HuH-7.5 (cell line): ENCODE results near the gene RAB35.

Experiments used
- DNase-seq: peaks from one replicate; pipeline ENCODE4 v3.0.0; 2011; ENCODE audit warnings: low spot score

The RAB35 gene

GRCh38 chr12:120132863-120133385 is 16.4 kb upstream of the RAB35 start:
- DNase-seq = no peak

DNA sequence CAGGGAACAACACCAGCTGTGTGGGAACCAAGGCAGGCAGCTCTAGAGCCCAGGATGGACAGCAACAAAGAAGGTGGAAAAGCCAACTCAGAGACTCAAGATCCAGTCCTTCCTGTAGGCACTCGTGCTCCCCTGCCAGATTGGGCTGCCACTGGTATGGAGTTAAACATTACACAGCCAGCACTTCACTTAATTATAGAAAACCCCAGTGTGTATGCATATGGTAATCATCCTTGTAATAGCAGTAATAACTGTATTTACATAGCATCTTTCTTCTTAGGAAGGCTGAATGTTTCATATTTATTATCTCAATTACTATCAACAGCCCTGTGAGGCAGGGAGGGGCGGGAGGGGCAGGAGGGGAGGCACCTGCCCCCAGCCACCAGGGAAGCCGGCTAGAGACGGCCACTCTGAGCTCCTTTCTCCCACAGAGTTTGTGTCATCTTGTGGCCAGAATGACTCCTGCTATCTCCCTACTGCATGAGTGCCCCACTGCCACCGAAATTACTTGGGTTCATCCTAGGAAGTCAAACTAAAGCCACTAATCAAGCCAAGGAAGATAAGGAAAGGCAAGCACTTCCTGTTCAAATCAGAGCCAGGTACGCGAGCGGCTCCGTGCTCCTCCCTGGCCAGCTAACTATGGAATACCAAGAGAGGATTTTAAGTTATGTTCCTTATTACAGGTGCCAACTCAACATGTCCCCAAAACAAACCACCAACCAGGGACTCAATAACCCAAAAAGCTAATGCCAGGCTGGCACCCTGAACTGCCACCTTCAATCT is 15.7 kb upstream of the RAB35 start:
- no peak for DNase-seq

DNA sequence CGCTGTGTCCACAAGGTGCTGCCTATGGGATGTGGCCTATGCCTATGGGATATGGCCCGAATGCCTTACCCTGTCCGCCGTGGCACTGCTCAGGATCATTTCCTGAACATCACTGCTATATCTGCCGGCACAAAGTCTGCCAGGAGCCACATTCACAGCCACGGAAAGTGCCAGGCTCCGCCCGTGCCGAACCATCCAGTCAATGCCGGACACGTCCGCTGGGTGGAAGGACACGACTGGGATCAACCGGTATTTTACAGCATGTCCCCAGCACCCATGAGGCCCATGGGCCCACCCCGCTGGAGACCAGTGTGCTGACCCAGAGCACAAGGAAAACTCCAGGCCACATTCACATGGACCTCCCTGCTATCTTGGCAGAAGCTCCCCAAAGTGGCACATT is 14.6 kb upstream of the RAB35 start:
- no peak for DNase-seq

DNA sequence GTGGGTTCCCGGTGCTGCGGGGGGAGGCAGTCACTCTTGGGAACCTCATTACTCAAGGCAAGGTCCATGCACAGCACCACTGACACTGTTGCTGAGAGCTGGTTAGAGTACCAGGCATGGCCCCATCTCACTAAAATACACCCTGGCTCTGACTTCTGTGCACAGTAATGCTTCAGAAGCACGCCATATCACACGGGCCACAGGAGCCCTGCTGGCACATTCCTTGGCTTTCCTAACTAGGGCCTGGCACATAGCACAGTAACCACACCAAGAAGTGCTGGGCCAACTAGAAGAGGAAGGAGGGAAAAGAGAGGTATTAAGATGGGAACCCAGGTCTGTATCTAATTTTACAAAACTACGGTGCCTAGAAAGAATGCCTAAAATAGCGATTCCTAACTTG is 13.5 kb upstream of the RAB35 start:
- DNase-seq = no peak

- DNase-seq = no peak
These were observed 10.1 kb upstream of the RAB35 start for GRCh38 chr12:120126635-120127005.

- DNase-seq = no peak
These were observed 9.5 kb upstream of the RAB35 start for GRCh38 chr12:120125792-120126634.

GRCh38 chr12:120125029-120125428 is 8.5 kb upstream of the RAB35 start:
- DNase-seq = no peak

GRCh38 chr12:120121766-120122293 is 5.3 kb upstream of the RAB35 start:
- no peak for DNase-seq

DNA sequence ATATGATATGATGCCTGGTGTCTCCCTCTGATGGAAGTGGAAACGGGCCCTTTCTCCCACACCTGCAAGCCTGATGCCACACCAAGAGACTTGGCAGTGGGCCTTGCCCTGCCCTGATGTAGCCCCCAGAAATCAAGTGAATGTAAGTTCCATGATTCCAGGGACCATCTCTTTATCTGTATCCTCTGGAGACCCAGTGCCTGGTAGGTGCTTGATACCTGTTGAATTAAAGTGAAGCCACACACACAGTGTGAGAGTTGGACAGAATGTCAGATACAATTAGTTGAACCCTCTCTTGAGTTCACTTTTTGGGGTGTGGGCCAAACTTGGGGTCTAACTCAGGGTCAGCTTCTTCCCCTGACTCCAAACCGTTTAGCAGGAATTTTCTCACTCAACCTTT is 4.8 kb upstream of the RAB35 start:
- DNase-seq = no peak

- DNase-seq = no peak
These were observed 2.9 kb upstream of the RAB35 start for GRCh38 chr12:120119271-120119973.

DNA sequence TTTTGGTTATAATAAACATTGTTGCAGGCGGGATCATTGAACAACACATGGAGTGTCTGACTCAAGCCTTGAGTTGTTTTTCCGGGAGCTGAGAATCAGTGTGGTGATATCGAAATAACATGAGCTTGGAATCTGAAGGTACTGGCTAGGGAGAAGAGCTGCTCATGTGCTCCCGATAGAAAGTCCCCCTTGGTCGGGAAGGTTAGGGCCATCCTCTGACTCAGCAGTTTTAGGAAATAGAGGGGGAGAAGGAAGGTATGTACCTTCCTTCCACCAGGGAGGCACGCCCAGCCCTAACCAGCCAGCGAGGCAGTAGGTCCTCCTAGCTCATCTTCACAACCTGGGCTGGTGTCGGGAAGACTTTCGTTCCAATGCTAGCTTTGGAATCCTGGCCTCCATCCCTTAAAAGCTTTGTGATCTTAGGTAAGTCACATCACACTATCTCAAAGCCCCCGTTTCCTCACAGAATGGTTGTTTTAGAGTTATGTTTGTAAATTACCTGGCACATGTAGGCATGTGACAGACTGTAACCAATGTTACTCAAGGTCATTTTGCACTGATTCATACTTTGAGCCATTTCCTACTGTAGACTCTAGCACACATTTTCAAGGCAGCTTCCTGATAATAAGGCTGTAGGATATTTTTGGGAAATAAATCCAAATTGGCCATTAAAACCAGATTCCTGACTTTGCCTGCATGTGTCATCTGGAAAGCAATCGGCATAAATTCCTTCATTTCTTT is 1.9 kb upstream of the RAB35 start:
- DNase-seq = no peak

- DNase-seq = no peak
These were observed 1.4 kb upstream of the RAB35 start for GRCh38 chr12:120117961-120118320.

DNA sequence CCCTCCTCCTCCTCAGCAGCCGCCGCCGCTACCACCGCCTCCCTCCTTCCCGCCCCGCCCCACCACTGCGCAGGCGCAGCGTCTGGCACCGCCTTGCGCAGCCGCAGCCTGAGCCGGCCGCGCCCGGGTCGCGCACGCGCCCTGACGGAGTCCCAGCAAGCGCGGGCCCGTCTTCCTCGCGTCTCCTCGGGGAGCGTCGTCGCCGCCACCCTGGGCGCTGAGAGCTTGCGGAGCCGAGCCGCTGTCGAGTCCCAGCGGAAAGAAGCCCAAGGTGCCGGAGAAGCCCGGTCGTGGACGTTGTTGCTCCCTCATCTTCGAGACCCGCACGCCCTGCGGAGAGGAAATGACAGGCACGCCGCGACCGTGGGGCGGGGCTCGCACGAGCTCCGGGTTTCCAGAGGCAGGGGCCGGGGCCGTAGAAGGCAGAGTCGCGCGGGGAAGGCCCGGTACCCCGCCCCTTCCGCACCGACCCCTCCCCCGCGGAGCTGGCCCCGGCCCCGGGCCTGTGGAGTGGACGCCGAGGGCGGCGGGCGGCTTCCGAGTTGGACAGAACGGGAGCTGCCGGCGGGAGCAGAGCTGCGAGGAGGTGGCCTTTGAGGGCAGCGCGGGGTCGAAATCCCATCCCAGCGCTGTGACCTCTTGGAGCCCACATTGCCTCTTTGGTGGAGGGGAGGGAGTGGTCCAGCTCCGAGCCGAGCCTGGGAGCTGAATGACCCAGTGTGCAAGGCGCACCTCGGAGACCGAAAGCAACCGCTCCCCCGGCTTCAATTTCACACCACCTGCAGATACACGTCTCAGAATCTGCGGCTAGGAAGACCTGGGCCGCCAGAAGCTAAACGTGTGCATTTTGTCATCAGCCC is 469 bp upstream of the RAB35 start:
- DNase-seq = peak; percentile 97

- peak; percentile 41 for DNase-seq
These were observed 687 bp downstream of the RAB35 start for GRCh38 chr12:120115692-120116440.

- no peak for DNase-seq
These were observed 1.5 kb downstream of the RAB35 start for GRCh38 chr12:120115066-120115465.

GRCh38 chr12:120110550-120111501 is 5.7 kb downstream of the RAB35 start:
- DNase-seq = no peak

DNA sequence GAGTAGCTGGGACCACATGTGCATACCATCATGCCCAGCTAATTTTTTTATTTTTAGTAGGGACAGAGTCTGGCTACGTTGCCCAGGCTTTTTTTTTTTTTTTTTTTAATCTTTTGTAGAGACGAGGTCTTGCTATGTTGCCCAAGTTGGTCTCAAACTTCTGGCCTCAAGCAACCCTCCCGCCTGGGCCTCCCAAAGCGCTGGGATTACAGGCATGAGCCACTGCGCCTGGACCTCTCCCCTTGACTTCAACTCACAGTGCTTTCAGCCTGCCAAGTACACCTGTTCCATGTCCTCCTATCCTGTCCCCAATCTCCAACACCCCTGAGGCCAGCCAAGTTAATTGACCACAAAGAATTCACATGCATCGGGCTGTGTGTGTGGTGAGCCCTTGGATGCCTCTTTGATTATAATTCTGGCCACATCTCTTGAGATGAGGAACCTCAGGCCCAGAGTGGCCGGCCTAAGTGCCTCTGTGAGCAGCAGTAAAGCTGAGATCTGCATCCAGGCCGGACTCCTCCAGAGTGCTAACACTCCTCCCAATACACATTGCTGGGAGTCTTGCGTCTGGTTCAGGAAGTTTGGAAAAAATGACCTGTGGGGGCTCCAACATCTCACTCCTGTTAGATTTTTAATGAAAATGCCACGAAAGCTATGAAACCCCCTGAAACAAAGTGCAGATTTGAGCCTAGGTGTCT is 6.8 kb downstream of the RAB35 start:
- DNase-seq = no peak

DNA sequence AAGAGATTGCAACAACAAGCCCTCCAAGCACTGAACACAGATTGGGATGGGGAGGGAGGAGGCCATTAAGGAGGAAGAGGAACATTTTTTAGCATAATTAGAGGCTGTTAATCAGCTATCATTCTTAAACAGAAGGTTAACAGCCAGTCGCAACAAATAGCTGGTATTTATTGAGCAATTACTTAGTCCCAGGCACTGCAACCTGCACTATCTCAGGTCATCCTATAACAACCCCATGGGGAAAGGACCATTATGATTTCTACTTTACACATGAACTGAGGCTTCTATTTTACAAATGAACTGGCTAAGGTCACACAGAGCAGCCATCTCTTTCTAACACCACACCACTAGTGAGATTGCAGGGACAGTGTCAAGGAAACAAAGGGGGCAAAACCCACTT is 10.4 kb downstream of the RAB35 start:
- DNase-seq = no peak
